ENCODE data around the gene CFAP69.

- TF ChIP-seq POLR2AphosphoS5 (IDR thresholded peaks at IDR 0.05; ENCODE audit: low read depth, low read length): no peak
- no peak for TF ChIP-seq POLR2A (IDR thresholded peaks at IDR 0.05; ENCODE audit: low read depth, low read length)
Measured at GRCh38 chr7:90224195-90224594, 20.8 kb upstream of the CFAP69 start.

All from GM12891 (cell line).